Left kidney (tissue), 2 donors: Measurements from ENCODE around the gene CAPN3. TPM values are rescaled to one million over a fixed set of nuclear protein-coding genes. Genes with fewer than 3 reads are reported as not detected.

ENCODE experiments used
- DNase-seq: peaks from one replicate; pipeline ENCODE4 v3.0.0-alpha.2; 2013
- polyA plus RNA-seq: library from polyadenylated mRNA; unstranded; fragments of 120-200 nt; gene quantifications from one replicate; pipeline ENCODE4 v1.2.1, GENCODE V29; 2013; ENCODE audit not compliant: insufficient read length

The CAPN3 gene
- polyA plus RNA-seq, 1 donor = 37.5 TPM

DNA sequence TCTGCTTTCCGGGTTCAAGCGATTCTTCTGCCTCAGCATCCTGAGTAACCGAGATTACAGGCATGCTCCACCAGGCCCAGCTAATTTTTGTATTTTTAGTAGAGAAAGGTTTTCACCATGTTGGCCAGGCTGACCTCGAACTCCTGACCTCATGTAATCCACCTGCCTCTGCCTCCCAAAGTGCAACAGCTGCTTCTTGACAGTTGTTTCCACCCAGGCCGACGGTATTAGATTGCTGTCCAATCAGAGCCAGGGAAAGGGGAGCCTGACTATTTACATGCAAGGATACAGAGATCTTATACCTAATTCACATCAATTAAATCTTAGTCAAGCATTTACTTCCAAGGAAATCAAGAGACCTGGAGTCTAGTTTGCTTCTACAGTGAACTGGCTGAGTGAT lies 4.0 kb upstream of the CAPN3 start:
- DNase-seq = no peak

DNA sequence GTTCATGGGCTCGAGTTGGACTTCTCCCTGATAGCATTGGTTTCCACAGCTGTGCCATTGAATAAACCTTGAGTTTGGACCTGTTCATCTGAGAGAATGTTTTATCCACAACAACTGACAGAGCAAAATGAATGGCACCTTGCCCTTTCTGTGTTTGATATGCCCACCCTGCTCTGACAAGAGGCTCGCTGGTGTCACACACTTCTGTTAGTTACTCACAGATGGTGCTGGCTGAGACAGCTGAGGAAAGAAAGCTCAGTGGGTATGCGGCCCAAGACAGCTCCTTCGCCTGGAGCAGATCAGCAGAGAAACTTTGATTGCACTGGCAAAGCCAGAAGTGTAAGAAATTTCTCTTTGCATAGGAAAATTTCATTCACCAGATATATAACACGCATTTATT lies 2.5 kb upstream of the CAPN3 start:
- DNase-seq = no peak

DNA sequence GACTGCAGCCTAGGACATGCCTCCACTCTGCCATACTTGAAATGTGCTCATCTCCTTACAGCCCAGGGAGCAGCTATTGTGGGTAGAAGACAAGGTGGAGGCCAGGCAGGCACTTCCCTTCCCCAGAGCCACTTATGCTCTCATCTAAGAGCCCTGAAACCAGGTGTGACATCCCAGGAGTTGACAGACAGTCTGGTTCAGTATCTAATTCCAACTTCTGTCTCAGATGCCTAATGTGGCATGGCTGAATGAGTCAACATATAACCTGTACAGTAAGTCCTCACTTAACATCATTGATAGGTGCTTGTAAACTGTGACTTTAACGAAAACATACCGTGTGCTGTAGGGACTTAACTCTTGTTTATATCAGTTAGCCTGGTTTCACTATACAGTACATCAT lies 1.2 kb upstream of the CAPN3 start:
- DNase-seq = no peak

DNA sequence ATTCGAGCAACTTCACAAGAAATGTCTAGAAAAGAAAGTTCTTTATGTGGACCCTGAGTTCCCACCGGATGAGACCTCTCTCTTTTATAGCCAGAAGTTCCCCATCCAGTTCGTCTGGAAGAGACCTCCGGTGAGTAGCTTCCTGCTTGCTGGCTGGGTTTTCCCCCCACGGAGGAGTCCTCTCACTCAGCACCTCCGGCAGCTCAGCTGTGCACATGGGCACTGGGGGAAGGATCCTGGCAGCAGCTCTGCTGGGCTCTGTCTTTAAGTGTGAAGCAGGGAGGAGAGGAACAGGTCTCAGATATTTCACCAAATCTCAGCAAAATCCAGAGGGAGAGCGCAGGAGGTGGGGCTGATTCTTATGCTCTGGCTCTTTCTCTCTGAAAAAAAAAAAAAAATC lies 684 bp downstream of the CAPN3 start:
- DNase-seq = no peak

DNA sequence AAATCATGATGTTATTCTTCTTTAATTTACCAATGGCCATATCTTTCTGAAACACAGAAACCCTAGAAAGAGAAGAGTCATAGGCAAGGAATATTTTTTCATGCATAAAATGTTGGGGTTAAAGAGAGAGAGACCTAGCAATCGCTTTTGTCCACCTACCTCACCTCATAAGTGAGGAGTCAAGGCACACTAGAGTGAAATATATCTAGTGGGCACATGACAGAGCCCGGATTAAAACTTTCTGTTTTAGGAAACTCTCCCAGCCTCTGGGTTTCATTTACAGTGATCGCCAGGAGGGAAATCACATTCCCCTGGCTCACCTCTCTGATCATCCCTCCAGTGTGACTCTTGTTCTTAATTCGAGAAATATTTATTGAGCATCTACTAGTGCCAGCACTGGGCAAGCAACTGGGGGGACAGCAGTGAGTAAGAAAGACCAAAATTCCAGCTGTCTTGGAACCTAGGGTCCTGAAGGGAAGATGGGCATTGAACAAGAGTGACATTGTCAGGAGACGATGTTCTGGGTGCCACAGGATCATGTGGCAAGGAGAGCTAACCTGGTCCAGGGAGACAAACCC lies 1.3 kb downstream of the CAPN3 start:
- DNase-seq = no peak

DNA sequence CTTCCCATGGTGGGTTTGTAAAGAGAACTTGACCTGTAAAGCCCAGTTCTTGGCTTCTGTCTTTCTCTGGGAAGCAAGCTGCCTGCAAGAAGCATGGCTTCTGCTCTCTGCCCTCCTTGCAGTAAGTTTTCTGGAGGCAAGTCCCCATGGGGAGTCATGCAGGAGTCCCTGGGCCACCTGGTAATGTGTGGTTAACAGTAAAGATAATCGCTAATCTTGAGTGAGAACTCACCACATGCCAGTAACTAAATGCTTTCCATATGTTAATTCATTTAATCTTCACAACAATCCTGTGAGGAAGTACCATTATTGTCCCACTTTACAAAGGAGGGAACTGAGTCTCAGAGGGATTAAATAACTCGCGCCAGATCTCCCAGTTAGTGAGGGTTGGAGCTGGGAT lies 4.2 kb downstream of the CAPN3 start:
- DNase-seq = no peak

DNA sequence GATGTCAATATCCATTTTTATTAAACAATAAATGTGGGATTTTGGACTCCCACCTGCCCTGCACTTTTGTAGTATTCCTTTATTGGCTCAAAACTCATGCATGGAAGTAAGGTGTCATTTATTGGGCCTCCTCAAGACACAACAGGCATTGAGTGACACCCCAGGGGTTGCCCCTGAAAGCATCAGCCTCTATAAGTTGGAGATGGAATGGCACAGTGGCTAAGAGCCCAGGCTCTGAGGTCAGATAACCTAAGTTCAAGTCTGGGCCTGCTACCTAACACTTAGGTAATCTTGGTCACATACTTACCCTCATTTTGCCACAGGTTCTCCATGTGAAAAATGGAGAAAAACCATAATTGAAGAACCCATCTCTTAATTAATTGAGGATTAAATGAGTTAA lies 4.6 kb downstream of the CAPN3 start:
- DNase-seq = no peak

DNA sequence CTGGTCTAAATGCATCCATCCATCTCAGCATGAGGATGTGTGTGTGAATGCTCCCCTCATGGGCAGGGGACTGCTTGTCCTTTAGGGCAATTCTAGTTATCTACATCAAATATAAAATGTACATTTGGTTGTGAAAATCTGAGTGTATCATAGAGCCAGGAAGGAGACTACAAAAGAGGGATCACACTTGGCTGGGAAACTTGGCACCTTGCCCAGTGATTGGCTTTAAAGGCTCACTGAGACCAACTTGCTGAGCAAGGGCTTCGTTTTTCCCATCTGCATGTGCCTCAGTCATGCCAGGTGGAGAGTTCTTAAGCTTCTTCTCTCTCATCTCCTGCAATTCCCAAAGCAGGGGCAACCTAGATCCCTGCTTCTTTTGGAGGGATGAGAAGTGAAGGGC lies 5.2 kb downstream of the CAPN3 start:
- DNase-seq = peak; percentile 20

DNA sequence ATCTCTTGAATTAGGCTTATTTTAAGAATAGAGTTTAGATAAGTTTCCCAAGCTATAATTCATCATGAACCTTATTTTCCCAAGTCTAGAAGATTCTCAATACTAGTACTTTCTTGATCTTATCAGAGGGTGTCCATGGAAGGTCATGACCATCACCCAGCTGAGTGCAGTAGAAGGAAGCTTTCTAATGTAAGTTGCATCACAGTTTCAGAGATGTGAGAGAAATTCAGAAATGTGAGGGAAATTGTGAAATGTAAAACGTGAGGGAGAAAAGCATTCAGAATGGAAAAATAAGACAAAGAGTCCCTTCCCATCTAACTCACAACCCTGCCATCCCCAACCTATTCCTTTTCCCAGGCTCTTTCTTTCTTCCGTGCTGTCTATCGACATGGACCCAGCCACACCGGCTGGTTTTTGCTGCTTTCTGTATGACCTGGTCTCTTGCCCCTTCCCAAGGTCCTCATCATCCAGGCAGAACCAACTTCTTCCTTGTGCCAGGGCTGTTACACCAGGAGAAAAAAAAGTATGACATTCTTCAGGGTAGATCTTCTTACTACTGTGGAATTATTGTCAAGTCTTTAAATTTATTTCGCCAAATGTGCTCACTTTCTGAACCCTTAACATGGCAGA lies 6.7 kb downstream of the CAPN3 start:
- DNase-seq = no peak

DNA sequence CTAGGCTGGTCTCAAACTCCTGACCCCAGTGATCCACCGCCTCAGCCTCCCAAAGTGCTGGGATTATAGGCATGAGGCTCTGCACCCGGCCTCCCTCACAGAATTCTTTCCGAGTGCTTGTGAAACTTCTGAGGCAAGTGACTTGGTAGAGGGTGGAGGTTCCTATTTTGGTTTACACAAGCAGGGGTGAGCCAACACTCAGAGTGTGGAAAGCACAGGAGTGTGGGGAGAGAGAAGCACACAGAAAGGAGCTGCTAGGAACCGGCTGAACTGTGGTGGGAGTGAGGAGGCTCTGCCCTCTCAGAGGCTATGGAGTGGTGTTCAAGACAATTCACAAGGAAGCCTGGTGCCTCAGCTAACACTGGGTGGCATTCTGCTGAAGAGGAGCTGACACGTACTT lies 7.7 kb downstream of the CAPN3 start:
- no peak for DNase-seq

DNA sequence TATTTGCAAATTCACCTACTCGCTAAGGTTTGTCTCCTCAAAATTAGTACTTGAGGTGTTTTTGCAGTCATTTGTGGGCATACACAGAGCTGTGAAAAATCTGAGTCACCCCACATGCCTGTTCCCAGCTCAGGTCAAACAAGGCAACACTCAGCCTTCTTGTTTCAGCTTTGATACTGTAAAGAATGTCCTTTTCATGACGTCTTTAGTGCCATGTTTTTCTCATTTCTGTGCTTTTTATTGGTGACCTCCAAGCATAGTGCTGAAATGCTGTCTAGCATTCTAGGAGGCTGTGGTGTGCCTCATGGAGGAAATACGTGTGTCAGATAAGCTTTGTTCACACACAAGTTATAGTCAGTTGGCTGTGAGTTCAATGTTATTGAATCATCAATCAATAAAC lies 8.8 kb downstream of the CAPN3 start:
- no peak for DNase-seq

DNA sequence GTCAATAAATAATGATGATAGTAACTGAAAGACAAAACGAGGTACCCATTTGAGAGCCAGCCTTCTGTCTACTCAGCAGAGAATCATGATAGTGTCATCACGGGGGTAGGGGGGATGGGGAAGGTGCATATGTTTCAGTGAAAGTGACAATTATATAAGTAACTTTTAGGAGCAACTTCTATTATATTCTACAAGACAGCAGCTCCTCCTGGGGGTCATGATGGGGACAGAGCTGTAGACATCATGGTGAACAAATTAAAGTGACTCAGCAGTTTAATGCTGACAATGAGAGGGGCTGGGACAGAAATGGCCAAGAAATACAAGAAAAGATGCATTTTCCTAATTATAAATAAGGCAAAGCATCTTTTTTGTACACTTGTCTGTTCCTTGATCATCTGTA lies 11.8 kb downstream of the CAPN3 start:
- no peak for DNase-seq

DNA sequence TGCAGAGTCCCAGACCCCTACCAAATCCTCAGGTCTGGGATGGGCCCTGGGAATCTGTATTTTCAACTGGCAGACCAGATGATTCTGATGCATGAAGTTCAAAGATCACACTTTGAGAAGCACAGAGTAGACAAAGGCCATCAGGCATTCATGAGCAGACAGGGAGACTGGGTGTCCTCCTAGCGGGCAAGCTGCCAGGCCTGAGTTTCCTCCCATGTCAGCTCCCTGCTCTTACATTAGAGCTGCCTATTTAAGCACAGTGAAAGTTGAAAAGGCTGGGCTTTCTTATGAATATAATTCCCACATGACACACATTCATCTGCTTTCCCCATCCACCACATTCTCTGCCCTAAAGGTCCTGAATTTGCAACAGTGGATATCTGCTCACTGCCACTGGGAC lies 14.0 kb downstream of the CAPN3 start:
- no peak for DNase-seq

DNA sequence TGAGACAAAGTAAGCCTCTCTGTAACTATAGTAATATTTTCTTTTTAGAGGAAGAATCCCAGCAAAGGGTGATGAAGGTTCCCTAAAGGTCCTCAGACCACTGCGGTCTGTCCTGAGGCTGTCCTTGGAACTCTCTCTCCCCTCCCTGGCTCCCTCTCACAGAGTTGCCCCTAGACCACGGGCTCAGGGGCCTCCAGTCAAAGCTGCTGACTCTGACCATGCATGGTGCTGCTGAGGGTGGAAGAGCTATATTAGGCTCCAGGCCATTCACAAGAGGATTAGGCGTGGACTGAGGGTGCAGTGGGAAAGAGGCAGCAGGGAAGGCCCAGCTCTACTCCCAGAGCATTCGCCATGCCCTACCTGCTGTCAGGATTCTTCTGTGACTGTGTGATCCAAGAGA lies 14.6 kb downstream of the CAPN3 start:
- no peak for DNase-seq

DNA sequence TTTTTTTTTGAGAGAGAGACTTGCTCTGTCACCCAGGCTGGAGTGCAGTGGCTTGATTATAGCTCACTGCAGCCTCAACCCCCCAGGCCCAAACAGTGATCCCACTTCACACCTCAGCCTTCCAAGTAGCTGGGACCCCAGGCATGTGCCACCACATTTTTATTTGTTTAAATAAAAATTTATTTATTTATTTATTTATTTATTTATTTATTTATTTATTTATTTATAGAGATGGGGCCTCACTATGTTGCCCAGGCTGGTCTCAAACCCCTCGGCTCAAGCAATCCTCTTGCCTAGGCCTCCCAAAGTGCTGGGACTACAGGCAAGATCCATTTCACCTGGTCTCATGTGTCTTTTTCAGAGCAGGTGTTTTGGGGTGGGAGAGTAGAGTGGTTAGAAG lies 15.5 kb downstream of the CAPN3 start:
- DNase-seq = no peak

DNA sequence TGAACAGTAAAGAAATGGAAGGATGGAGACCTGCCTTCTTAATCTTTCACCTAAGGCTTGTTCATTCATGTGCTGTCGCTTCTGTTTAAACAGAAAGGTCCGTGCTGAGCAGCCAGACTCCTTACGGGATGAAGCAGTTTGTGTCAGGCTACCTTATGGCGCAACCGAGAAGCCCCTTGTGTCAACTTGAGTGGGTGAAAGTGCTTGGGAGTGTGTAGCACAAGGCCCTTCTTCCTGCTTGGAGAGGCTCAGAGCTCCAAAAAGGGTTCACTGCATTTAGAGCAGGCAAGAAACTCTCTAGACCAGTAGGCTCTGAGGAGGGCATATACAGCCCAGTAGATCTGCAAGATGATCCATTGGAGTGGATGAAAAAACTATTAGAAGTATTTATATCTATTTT lies 16.0 kb downstream of the CAPN3 start:
- no peak for DNase-seq

DNA sequence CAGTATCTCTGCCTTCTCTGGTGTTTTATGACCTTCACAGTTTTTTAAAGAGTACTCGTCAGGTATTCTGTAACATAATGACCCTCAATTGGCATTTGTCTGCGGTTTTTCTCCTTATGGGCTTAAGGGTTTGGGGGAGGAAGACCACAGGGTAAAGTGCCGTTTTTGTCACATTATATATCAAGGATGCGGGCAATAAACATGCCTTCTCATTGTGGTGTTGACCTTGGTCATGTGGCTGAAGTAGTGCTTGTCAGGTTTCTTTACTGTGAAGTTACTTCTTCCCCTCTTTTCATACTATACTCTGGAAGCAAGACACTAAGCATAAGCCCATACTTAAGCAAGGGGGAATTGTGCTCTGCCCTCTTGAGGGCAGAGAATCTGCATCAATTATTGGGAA lies 16.6 kb downstream of the CAPN3 start:
- DNase-seq = no peak

DNA sequence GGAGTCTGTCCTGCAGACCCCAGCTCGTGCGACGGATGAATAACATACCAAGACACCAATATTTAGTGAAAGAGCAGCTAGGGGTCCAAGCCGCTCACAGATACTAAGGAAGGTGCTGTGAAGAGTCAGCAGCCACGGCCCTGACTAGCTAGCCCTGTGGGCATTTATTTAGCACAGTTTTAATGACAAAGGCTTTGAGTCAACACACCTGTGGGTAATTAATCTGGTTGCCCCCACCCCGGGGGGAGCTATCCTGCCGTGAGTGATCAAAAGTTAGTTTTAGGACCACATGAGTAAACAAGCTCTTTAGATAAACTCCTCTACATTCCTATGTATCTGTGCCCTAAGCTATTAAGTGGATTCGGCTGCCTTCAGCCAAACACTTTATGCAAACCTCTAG lies 18.7 kb downstream of the CAPN3 start:
- no peak for DNase-seq

DNA sequence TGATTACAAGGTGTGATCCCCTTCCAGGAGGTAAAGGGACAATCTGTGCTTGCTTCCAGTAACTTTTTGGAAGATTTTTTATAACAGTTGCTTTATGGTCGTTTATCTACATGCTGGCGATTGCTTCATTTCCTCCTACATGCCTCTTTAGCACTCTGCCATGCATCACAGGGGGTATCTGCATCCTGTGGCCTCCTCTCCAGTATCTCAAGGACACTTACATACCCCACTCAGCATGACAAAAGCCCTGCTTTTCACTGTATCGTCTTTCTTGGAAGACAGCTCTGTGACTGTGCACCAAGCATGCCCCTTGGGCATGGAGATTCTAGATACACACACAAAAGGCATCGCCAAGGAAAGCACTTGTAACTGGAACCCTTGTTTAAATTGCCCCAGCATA lies 25.3 kb downstream of the CAPN3 start:
- DNase-seq = no peak

DNA sequence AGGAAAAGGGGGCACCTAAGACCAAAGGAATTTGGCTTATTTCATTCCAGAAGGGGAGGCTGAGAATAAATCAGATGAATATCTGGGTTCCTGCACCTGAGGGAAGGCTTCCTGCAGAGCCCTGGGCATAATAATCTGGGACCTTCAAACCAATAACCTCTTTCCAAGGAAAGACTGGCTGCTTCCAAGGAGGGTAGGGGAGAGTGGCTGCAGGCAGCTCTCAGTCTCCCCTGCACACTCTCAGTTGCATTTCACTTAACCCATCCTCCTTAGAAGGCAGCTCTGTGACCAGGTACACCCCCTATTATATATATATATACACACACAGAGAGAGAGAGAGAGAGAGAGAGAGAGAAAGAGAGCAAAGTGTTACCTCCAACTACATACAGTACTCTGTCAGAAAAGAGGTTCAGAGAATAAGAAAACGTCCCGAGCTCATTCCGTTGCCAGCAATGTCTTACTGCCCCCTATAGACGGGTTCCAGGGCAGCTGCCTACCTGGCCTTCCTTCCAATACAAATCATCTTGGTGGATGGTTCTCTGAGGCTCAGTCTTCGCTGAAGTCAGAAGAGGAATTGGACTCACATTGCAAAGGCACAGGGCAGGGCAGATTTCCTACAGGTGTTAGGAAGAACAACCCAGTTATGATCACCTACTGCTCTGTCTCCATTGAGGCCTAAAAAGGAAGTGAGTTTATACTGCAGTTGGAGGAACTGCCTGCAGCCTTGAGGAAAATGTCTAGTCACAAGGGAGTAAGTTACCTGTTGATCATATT lies 26.1 kb downstream of the CAPN3 start:
- DNase-seq = peak; percentile 27

DNA sequence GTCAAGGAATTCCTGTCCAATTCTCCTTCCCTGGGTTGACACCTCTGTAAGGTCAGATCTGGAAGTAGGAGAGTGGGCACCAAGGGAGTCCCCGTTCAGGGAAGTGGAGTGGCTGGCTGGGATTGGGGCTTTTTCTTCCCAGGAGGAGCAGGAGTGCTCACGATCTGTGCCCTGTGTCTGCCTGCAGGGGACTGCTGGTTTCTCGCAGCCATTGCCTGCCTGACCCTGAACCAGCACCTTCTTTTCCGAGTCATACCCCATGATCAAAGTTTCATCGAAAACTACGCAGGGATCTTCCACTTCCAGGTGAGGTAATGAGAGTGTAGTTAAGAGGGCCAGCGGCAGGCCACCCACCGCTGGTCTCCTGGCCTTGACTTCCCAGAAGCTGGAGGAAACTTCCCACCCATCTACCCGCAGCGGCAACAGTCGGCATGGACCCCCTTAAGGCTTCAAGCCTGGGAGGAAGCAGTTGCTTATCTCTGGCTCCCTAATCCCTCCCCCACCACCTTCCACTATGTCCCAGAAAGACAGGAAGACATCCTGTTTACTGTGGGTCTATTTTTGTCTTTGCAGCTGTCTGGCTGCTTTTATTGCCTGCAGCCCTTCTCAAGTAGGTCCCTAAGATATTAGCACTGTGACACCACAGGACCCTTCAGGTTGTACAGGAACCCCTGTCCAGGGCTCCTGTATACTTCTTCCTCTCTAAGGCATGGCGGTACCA lies 26.8 kb downstream of the CAPN3 start:
- no peak for DNase-seq

DNA sequence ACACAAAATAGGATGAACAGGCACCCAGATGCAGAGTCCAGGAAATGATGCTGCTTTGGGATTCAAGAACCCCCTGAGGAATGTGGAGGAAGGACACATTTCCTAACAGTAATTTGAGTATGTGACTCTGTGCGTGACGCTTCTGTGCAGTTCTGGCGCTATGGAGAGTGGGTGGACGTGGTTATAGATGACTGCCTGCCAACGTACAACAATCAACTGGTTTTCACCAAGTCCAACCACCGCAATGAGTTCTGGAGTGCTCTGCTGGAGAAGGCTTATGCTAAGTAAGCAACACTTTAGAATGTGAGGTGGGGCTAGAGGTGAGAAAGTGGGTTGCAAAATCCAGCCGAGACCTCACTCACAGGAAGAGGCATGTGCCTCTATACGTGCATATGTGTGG lies 28.3 kb downstream of the CAPN3 start:
- DNase-seq = no peak

DNA sequence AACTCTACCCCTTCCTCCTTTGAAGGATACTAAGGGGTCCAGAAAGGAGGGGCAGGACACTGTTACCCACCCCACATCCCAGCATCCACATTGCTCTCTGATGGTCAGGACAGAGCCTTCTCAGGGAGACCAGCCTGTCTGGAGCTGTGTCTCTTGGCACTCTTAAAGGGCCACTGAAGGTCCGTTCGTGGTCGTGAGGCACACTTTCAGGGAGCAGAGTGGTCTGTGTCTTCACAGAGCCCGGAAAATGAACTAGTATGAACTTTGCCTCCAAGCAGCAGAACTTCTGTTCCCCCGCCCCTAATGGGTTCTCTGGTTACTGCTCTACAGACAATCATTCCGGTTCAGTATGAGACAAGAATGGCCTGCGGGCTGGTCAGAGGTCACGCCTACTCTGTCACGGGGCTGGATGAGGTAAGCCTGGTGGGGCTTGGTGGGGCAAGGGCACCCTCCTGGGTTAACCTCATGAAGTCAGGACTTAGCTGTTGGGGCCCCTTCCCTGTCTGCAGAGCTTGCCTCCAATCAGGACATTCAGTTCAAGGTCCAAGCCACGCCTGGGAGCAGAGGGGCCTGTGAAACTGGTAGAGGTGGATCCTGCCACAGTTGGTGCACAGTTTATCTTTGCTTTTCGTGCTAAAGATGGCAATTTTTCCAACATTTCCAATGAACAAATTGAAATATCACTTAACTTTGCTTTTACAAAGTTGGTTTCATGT lies 33.2 kb downstream of the CAPN3 start:
- no peak for DNase-seq
